Panc1 (cell line): ENCODE measurements around the gene E2F1. TPM values are rescaled to one million over a fixed set of nuclear protein-coding genes. Genes with fewer than 3 reads are reported as not detected.

Source experiments
- ATAC-seq: fragments of 200-7000 bp; cut with Tn5 transposase; 2 replicates; pipeline ENCODE4 v1.9.1; 2020; ENCODE audit warnings: mild to moderate bottlenecking, moderate library complexity
- BruUV-seq: library from RNA; stranded (reverse); fragments of 400-500 nt; replicated peaks from 2 replicates; lab custom pipeline; 2021; lab: Mats Ljungman, UMichigan
- CTCF ChIA-PET: fragments of 300-600 bp; sonication (Branson Sonifier 250); formaldehyde crosslinking; loops from one replicate; lab custom pipeline; 2022; ENCODE audit warnings: antibody characterized with exemption; lab: Charles Lee
- POLR2A ChIA-PET: fragments of 300-600 bp; sonication (Branson Sonifier 250); formaldehyde crosslinking; loops from one replicate; lab custom pipeline; 2022; ENCODE audit warnings: antibody characterized with exemption; lab: Charles Lee
- DNase-seq: peaks from one replicate; pipeline ENCODE4 v3.0.0-alpha.2; 2010; ENCODE audit warnings: low read depth, low spot score
- H3K27ac ChIP-seq: 2 replicates; pipeline ENCODE4 v1.5.1; 2011; ENCODE audit warnings: mild to moderate bottlenecking, low read length, inconsistent platforms
- H3K27me3 ChIP-seq: fragments of 200-500 bp; sonication (Bioruptor generic); 2 replicates; pipeline ENCODE4 v1.6.0; 2014; ENCODE audit warnings: low read length, inconsistent platforms; ENCODE audit not compliant: control insufficient read depth, insufficient read depth
- H3K36me3 ChIP-seq: fragments of 200-500 bp; sonication (Bioruptor generic); 2 replicates; pipeline ENCODE4 v1.5.1; 2014; ENCODE audit warnings: inconsistent platforms, mild to moderate bottlenecking, low read length, moderate library complexity; ENCODE audit not compliant: control insufficient read depth, insufficient read depth
- H3K4me1 ChIP-seq: 2 replicates; pipeline ENCODE4 v1.5.1; 2011; ENCODE audit warnings: inconsistent platforms, mild to moderate bottlenecking, low read length, moderate library complexity; ENCODE audit not compliant: control insufficient read depth, insufficient read depth
- H3K4me3 ChIP-seq, 2 experiments: 2 replicates each; pipeline ENCODE4 v1.5.1; 2011 to 2012; ENCODE audit warnings: low read depth in 2 of 2, low read length in 2 of 2, mild to moderate bottlenecking in 2 of 2, inconsistent platforms in 1 of 2, moderate library complexity in 1 of 2
- H3K9me3 ChIP-seq: fragments of 200-500 bp; sonication (Bioruptor generic); 2 replicates; pipeline ENCODE4 v1.5.1; 2014; ENCODE audit warnings: low read depth, mild to moderate bottlenecking, inconsistent platforms, low read length, moderate library complexity; ENCODE audit not compliant: control insufficient read depth, insufficient read depth
- CTCF ChIP-seq: fragments of 450-650 bp; IDR thresholded peaks from 2 replicates; pipeline ENCODE4 v1.5.1; 2017; ENCODE audit warnings: mild to moderate bottlenecking
- POLR2AphosphoS5 ChIP-seq: IDR thresholded peaks from 2 replicates; pipeline ENCODE4 v1.6.1; 2012; ENCODE audit warnings: mild to moderate bottlenecking, low read depth, low read length, moderate library complexity
- REST ChIP-seq, 2 experiments: IDR thresholded peaks; 2 replicates each; pipeline ENCODE4 v1.6.1; 2011 to 2012; ENCODE audit warnings: low read depth in 2 of 2, control low read depth in 1 of 2, low read length in 1 of 2, mild to moderate bottlenecking in 1 of 2, moderate library complexity in 1 of 2; ENCODE audit not compliant: insufficient read depth in 1 of 2
- SIN3A ChIP-seq: IDR thresholded peaks from 2 replicates; pipeline ENCODE4 v1.6.1; 2012; ENCODE audit warnings: low read depth, mild to moderate bottlenecking, low read length, moderate library complexity, borderline replicate concordance; ENCODE audit not compliant: insufficient read depth
- TCF7L2 ChIP-seq: IDR thresholded peaks from 2 replicates; pipeline ENCODE4 v1.6.1; 2011; ENCODE audit warnings: mild to moderate bottlenecking, low read depth, low read length, inconsistent platforms
- in situ Hi-C: cut with HindIII; loops from 2 replicates; pipeline ENCODE4 v1.10.0; 2016; ENCODE audit warnings: low sequenced_read_pairs, low pct_unique_long_range_greater_than_20kb
- intact Hi-C: fragments of 100-400 bp; cut with micrococcal nuclease; formaldehyde crosslinking; loops from one replicate; pipeline ENCODE4 v1.10.0; 2022; ENCODE audit not compliant: unreplicated experiment
- total RNA-seq: library from RNA; stranded (reverse); gene quantifications from one replicate; pipeline ENCODE4 v1.2.1, GENCODE V29; 2021; ENCODE audit not compliant: unreplicated experiment

The E2F1 gene
- total RNA-seq, 1 experiment from 2014 or later, result 64.2 TPM

GRCh38 chr20:33697129-33697528 lies 10.9 kb upstream of the E2F1 start:
- no peaks in the 10 kb centered on the region for H3K9me3 ChIP-seq
- in situ Hi-C loops (no loop called here), intact Hi-C loops (no loop called here)
- DNase-seq, result no peak
- H3K27me3 ChIP-seq, result no peaks in the 10 kb centered on the region
- ATAC-seq, result no peak
- TF ChIP-seq POLR2AphosphoS5, result no peak
- TF ChIP-seq CTCF, result no peak
- no peak for TF ChIP-seq REST (IDR thresholded peaks at IDR 0.05; ENCODE audit: insufficient read depth in 1 of 2, low read depth in 2 of 2, low read length in 1 of 2)
- no peak for TF ChIP-seq SIN3A
- no peak for TF ChIP-seq TCF7L2
- POLR2A ChIA-PET, result no interaction called here
- no peak overlapping the region for H3K4me3 ChIP-seq
- no TSS peak for BruUV-seq
- H3K4me1 ChIP-seq, result no peaks in the 10 kb centered on the region
- CTCF ChIA-PET, result no interaction called here
- no peaks in the 10 kb centered on the region for H3K36me3 ChIP-seq
- no peak overlapping the region for H3K27ac ChIP-seq

- ATAC-seq (no peak), DNase-seq (no peak)
- Histone ChIP-seq H3K9me3 (no peaks in the 10 kb centered on the region), H3K27ac (no peak overlapping the region), H3K36me3 (no peaks in the 10 kb centered on the region), H3K4me1 (no peaks in the 10 kb centered on the region), H3K4me3 (no peak overlapping the region), H3K27me3 (no peaks in the 10 kb centered on the region)
- no TSS peak for BruUV-seq
- ChIA-PET CTCF (no interaction called here), POLR2A (no interaction called here)
- TF ChIP-seq REST (IDR thresholded peaks at IDR 0.05; ENCODE audit: insufficient read depth in 1 of 2, low read depth in 2 of 2, low read length in 1 of 2) (no peak), CTCF (no peak), POLR2AphosphoS5 (no peak), SIN3A (no peak), TCF7L2 (no peak)
- in situ Hi-C loops (no loop called here), intact Hi-C loops (no loop called here)
These were observed 10.3 kb upstream of the E2F1 start for GRCh38 chr20:33696448-33696847.
